ENCODE results near the gene ALG2.
A peak's percentile ranks its signal among the peaks of the same experiment; 100 is the strongest.

ALG2 gene

GRCh38 chr9:99169982-99170761, 51.6 kb downstream of the ALG2 start:
- DNase-seq = no peak

GRCh38 chr9:99169086-99169485, 52.7 kb downstream of the ALG2 start:
- DNase-seq = no peak

GRCh38 chr9:99167694-99168093, 54.0 kb downstream of the ALG2 start:
- DNase-seq = peak in 1 of 6 experiments; percentile 3

GRCh38 chr9:99167119-99167518, 54.6 kb downstream of the ALG2 start:
- DNase-seq = no peak

Data from stimulated activated naive CD4-positive, alpha-beta T cell (primary cell).